ENCODE results near the gene SNAPC4.

Gene SNAPC4

DNA sequence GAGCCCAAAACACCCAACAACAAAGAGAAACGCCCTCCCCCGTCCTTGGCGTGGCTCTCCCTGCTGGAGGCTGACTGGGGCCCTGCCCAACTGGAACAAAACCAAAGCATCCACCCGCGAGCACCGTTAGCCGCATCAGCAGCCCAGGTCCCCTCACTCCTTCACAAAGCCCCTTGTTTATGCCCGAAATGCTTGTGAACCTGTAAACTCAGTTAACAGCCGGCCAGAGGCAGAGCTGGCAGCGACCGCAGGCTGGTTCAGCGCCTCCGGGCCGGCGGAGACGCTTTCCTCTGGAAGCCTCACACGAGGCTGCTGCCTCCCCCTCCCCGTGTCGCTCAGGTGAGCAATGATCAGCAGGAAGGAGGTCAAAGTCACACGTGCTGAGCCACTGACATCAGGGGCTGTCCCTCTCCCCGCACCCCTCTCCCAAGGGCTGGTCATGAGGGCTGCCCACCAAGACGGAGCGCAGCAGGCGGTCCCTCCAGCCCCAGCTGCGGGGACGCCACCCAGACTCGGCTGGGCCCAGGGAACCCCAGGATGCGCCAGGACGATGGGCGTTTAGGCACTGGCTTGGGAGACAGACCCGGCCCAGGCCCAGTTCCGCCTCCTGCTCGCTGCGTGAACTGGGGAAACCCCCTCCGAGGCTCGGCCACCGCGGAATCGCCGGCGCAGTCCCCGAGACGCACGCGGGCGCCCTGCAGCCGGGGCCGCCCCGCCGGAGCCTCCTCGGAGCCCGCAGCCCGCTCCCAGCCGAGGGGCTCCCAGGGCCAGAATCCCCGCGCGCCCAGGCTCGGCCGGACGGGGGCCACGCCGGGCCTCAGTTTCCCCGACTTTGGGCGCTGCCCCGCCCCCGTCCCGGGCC lies 563 bp downstream of the SNAPC4 start:
- H3K4me1 ChIP-seq (ENCODE audit: insufficient read depth, poor library complexity, severe bottlenecking): no peaks in the 10 kb centered on the region
- H3K27me3 ChIP-seq (ENCODE audit: insufficient read depth, poor library complexity, severe bottlenecking): no peaks in the 10 kb centered on the region
- peak overlapping the region; percentile 28 for H3K27ac ChIP-seq (ENCODE audit: poor library complexity, severe bottlenecking)
- ATAC-seq (ENCODE audit: low read depth) (peak; percentile 16), DNase-seq (ENCODE audit: low spot score) (no peak)
- H3K9me3 ChIP-seq (ENCODE audit: severe bottlenecking): no peaks in the 10 kb centered on the region
- peaks cover 51% of the 10 kb centered on the region for H3K36me3 ChIP-seq (ENCODE audit: low read depth)
- peak overlapping the region; percentile 93 for H3K4me3 ChIP-seq (ENCODE audit: severe bottlenecking)
- TF ChIP-seq, protein P1, sequence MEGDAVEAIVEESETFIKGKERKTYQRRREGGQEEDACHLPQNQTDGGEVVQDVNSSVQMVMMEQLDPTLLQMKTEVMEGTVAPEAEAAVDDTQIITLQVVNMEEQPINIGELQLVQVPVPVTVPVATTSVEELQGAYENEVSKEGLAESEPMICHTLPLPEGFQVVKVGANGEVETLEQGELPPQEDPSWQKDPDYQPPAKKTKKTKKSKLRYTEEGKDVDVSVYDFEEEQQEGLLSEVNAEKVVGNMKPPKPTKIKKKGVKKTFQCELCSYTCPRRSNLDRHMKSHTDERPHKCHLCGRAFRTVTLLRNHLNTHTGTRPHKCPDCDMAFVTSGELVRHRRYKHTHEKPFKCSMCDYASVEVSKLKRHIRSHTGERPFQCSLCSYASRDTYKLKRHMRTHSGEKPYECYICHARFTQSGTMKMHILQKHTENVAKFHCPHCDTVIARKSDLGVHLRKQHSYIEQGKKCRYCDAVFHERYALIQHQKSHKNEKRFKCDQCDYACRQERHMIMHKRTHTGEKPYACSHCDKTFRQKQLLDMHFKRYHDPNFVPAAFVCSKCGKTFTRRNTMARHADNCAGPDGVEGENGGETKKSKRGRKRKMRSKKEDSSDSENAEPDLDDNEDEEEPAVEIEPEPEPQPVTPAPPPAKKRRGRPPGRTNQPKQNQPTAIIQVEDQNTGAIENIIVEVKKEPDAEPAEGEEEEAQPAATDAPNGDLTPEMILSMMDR (IDR thresholded peaks at IDR 0.05; ENCODE audit: poor library complexity, severe bottlenecking): no peak

DNA sequence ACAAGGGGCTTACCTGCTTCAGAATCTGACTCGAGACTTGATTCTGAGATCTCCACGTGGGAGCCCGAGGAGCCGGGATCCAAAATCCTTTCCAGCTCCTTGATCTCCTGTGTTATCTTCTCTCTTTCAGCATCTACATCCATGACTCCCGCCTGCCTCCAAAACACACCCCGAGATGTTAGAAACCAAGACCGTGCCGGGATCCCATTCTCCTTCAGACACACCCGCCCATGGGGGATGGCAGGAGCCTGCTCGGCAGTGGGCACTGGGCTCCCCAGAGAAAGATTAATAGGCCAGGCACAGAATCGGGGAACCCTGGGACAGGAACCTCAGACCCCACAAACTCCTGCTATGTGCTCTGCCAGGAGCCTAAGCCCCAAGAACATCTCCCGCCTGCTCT lies 1.7 kb downstream of the SNAPC4 start:
- no peaks in the 10 kb centered on the region for H3K9me3 ChIP-seq (ENCODE audit: severe bottlenecking)
- no peaks in the 10 kb centered on the region for H3K4me1 ChIP-seq (ENCODE audit: insufficient read depth, poor library complexity, severe bottlenecking)
- H3K27me3 ChIP-seq (ENCODE audit: insufficient read depth, poor library complexity, severe bottlenecking): no peaks in the 10 kb centered on the region
- DNase-seq (ENCODE audit: low spot score) (no peak), ATAC-seq (ENCODE audit: low read depth) (no peak)
- no peak overlapping the region for H3K4me3 ChIP-seq (ENCODE audit: severe bottlenecking)
- no peak overlapping the region for H3K27ac ChIP-seq (ENCODE audit: poor library complexity, severe bottlenecking)
- TF ChIP-seq, protein P1 (IDR thresholded peaks at IDR 0.05; ENCODE audit: poor library complexity, severe bottlenecking): no peak
- H3K36me3 ChIP-seq (ENCODE audit: low read depth): peaks cover 55% of the 10 kb centered on the region

DNA sequence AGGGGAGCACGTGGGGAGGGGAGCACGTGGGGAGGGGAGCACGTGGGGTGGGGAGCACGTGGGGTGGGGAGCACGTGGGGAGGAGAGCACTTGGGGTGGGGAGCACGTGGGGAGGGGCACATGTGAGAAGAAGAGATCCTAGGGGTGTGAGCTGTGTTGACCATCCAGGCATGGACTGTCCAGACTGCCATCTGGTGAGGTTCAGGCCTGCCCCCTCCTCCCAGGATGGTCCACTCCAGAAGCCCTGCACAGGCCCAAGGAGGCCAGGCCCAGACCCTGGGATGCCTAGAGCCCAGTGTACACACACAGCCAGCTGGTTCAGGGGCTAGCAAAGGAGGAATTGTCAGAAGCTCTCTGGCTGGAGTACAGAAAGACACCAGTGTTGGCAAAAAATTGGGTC lies 2.3 kb downstream of the SNAPC4 start:
- Histone ChIP-seq H3K27ac (ENCODE audit: poor library complexity, severe bottlenecking) (no peak overlapping the region), H3K36me3 (ENCODE audit: low read depth) (peaks cover 61% of the 10 kb centered on the region), H3K4me1 (ENCODE audit: insufficient read depth, poor library complexity, severe bottlenecking) (no peaks in the 10 kb centered on the region), H3K27me3 (ENCODE audit: insufficient read depth, poor library complexity, severe bottlenecking) (no peaks in the 10 kb centered on the region), H3K4me3 (ENCODE audit: severe bottlenecking) (no peak overlapping the region), H3K9me3 (ENCODE audit: severe bottlenecking) (no peaks in the 10 kb centered on the region)
- no peak for ATAC-seq (ENCODE audit: low read depth)
- no peak for DNase-seq (ENCODE audit: low spot score)
- TF ChIP-seq, protein P1 (IDR thresholded peaks at IDR 0.05; ENCODE audit: poor library complexity, severe bottlenecking): no peak

DNA sequence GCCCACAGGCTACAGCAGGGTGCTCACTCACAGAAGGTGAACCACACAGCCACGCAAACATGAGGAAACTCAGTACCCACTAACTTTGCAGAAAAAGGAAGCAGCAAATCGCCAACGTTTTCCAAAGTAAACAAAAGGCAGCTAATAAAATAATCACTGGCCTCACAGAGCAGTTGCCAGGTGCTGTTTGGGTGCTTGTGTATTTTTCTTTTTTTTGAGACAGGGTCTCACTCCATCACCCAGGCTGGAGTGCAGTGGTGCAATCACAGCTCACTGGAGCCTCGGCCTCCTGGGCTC lies 3.8 kb downstream of the SNAPC4 start:
- DNase-seq (ENCODE audit: low spot score) (no peak), ATAC-seq (ENCODE audit: low read depth) (no peak)
- no peaks in the 10 kb centered on the region for H3K9me3 ChIP-seq (ENCODE audit: severe bottlenecking)
- no peak overlapping the region for H3K27ac ChIP-seq (ENCODE audit: poor library complexity, severe bottlenecking)
- peaks cover 70% of the 10 kb centered on the region for H3K36me3 ChIP-seq (ENCODE audit: low read depth)
- H3K4me3 ChIP-seq (ENCODE audit: severe bottlenecking): no peak overlapping the region
- no peaks in the 10 kb centered on the region for H3K27me3 ChIP-seq (ENCODE audit: insufficient read depth, poor library complexity, severe bottlenecking)
- H3K4me1 ChIP-seq (ENCODE audit: insufficient read depth, poor library complexity, severe bottlenecking): no peaks in the 10 kb centered on the region
- TF ChIP-seq, protein P1 (IDR thresholded peaks at IDR 0.05; ENCODE audit: poor library complexity, severe bottlenecking): no peak

Data from RWPE2 (cell line).